HG02571 (cell line): ENCODE results near the gene EPB41L2.
"Not testable (repeated sequence)": the region's sequence is repeated elsewhere in the genome, so short reads cannot be mapped to it uniquely, and the experiment has no call there.

Experiments used
- ATAC-seq: cut with Tn5 transposase; IDR thresholded peaks from one replicate; pipeline ENCODE4 v1.9.1; 2021; ENCODE audit warnings: mild to moderate bottlenecking, moderate library complexity; ENCODE audit not compliant: unreplicated experiment

EPB41L2 gene

GRCh38 chr6:130920969-130921368, 142.1 kb downstream of the EPB41L2 start:
- no peak for ATAC-seq

GRCh38 chr6:130918171-130918570, 144.9 kb downstream of the EPB41L2 start:
- no peak for ATAC-seq

GRCh38 chr6:130915606-130916005, 147.4 kb downstream of the EPB41L2 start:
- ATAC-seq = not testable (repeated sequence)

- peak; percentile 55 for ATAC-seq
Observed at GRCh38 chr6:130913120-130913519, 149.9 kb downstream of the EPB41L2 start.

- ATAC-seq = no peak
Observed at GRCh38 chr6:130912434-130912833, 150.6 kb downstream of the EPB41L2 start.

GRCh38 chr6:130908958-130909357, 154.1 kb downstream of the EPB41L2 start:
- ATAC-seq = no peak

GRCh38 chr6:130908188-130908587, 154.9 kb downstream of the EPB41L2 start:
- peak; percentile 80 for ATAC-seq

- ATAC-seq = no peak
Observed at GRCh38 chr6:130907687-130908086, 155.4 kb downstream of the EPB41L2 start.

GRCh38 chr6:130906736-130907381, 156.2 kb downstream of the EPB41L2 start:
- no peak for ATAC-seq

- no peak for ATAC-seq
Observed at GRCh38 chr6:130903602-130904001, 159.4 kb downstream of the EPB41L2 start.

GRCh38 chr6:130903007-130903406, 160.0 kb downstream of the EPB41L2 start:
- ATAC-seq = no peak

GRCh38 chr6:130900913-130901312, 162.1 kb downstream of the EPB41L2 start:
- no peak for ATAC-seq

GRCh38 chr6:130896249-130896648, 166.8 kb downstream of the EPB41L2 start:
- no peak for ATAC-seq

GRCh38 chr6:130895516-130895915, 167.5 kb downstream of the EPB41L2 start:
- ATAC-seq = no peak

GRCh38 chr6:130893766-130894165, 169.3 kb downstream of the EPB41L2 start:
- ATAC-seq = no peak

GRCh38 chr6:130893277-130893676, 169.8 kb downstream of the EPB41L2 start:
- no peak for ATAC-seq

GRCh38 chr6:130890521-130890971, 172.5 kb downstream of the EPB41L2 start:
- no peak for ATAC-seq

GRCh38 chr6:130889423-130889822, 173.6 kb downstream of the EPB41L2 start:
- no peak for ATAC-seq

GRCh38 chr6:130888246-130888645, 174.8 kb downstream of the EPB41L2 start:
- no peak for ATAC-seq

- ATAC-seq = no peak
Observed at GRCh38 chr6:130886966-130887365, 176.1 kb downstream of the EPB41L2 start.

GRCh38 chr6:130885392-130886192, 177.5 kb downstream of the EPB41L2 start:
- peak; percentile 91 for ATAC-seq

GRCh38 chr6:130882370-130882769, 180.7 kb downstream of the EPB41L2 start:
- no peak for ATAC-seq
